ENCODE data around the gene HIGD1C.

Gene HIGD1C

DNA sequence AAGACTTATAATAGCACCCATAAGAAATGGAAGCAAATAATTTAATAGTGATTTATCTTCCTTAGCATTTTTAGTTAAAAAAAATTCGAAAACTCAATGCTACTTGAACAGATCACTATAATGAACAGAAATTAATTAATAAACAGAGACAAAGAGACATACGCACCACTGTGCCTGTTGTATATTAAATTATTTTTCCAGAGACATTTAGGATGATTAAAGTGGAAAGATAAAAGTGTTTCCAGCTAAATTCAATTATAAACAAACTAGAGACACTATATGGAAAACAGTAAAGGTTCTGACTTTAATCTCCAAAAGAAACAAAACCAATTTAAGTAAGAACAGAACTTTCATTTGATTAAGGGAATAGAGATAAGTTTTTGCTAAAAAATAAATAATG lies 3.4 kb downstream of the HIGD1C start:
- ChIA-PET CTCF (no interaction called here), POLR2A (no interaction called here)
- no peak for DNase-seq (ENCODE audit: extremely low spot score)
- TF ChIP-seq, protein P1, sequence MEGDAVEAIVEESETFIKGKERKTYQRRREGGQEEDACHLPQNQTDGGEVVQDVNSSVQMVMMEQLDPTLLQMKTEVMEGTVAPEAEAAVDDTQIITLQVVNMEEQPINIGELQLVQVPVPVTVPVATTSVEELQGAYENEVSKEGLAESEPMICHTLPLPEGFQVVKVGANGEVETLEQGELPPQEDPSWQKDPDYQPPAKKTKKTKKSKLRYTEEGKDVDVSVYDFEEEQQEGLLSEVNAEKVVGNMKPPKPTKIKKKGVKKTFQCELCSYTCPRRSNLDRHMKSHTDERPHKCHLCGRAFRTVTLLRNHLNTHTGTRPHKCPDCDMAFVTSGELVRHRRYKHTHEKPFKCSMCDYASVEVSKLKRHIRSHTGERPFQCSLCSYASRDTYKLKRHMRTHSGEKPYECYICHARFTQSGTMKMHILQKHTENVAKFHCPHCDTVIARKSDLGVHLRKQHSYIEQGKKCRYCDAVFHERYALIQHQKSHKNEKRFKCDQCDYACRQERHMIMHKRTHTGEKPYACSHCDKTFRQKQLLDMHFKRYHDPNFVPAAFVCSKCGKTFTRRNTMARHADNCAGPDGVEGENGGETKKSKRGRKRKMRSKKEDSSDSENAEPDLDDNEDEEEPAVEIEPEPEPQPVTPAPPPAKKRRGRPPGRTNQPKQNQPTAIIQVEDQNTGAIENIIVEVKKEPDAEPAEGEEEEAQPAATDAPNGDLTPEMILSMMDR (IDR thresholded peaks at IDR 0.05; ENCODE audit: control extremely low read depth, extremely low read depth, low read depth, missing control alignments), result no peak

DNA sequence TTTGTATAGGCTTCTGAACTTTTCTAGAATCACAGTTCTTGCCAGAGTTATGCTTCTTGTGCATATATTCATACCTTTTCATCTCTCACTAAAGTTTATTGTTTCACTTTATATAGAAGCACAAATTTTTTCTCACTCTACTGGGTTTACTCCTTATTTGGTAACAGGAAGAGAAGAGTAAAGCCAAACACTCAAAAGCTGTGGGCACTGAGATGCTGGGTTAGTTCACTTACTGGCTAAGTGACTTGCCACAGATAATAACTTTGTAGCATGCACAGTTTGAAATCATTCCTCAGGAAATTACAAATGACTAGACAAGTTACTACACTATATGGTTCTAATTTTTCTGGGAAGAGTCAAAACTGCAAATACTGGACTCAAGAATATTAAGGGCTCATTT lies 7.8 kb downstream of the HIGD1C start:
- no peak for DNase-seq (ENCODE audit: extremely low spot score)
- CTCF ChIA-PET, result no interaction called here

DNA sequence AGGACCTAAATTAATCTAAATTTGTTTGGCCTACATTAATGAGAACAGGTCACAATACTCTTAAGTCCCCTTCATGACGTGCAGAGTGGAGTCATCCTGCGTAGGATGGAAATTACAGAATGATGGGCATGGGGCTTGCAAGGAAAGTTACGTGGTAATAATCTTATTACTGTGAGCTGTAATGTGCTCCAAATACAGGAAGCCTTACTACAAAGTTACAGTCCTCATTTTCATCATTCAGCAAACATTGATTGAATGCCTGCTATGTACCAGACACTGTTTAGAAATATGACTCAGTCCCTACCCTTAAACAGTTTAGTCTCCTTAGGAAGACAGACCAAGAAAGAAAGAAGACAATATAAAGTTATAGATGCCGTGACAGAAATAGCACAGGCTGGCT lies 9.4 kb downstream of the HIGD1C start:
- DNase-seq (ENCODE audit: extremely low spot score), result no peak
- TF ChIP-seq, protein P1 (IDR thresholded peaks at IDR 0.05; ENCODE audit: control extremely low read depth, extremely low read depth, low read depth, missing control alignments), result no peak
- POLR2A ChIA-PET, result no interaction called here
- CTCF ChIA-PET, result interaction anchor here (1.2 to 1.3 kb wide), 2 partner anchors 23 to 38 kb away, joined by 3 read pairs; no protein-coding TSS in a partner anchor

More for the DNA sequence above, 7.8 kb downstream of the HIGD1C start:
- TF ChIP-seq, protein P1 (IDR thresholded peaks at IDR 0.05; ENCODE audit: control extremely low read depth, extremely low read depth, low read depth, missing control alignments), result no peak
- POLR2A ChIA-PET, result no interaction called here

DNA sequence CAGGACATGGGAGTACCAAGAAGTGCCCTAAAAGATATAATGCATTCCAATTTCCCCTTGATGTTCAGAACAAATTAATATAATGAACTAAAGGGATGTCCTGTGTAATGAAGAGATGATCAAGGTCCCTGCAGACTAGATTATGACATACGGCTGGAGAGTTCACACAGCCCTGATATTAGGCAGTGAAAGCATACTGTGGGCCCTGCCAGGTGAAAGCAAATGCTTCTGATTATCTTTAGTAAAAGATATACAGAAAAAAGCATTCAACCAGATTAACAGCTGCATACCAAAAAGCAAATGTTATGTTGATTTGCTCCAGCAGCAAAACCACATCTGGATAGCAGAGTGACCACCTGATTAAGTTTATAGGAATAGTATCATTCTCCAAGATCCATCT lies 12.1 kb downstream of the HIGD1C start:
- ChIA-PET POLR2A (no interaction called here), CTCF (interaction anchor here (1.3 kb wide), 1 partner anchor 36 kb away, joined by 3 read pairs; no protein-coding TSS in a partner anchor)
- no peak for DNase-seq (ENCODE audit: extremely low spot score)
- TF ChIP-seq, protein P1 (IDR thresholded peaks at IDR 0.05; ENCODE audit: control extremely low read depth, extremely low read depth, low read depth, missing control alignments), result no peak

DNA sequence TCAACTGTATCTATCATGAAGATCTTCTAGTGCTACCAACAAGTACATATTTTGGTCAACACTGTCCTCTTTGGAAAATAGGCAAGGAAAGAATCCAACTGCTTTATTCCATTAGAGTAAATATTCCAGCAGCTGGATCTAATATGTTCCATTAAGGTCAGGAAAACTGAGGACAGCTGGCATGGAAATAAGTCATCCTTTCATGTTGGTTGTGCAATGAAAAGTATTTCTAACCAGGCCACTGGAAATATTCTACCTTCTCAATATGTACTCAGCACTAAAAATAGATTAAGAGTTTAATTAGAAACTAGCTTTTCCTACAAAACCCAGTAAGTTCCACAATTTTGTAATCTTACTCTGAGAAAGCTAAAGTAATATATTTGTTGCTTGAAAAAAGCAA lies 19.6 kb downstream of the HIGD1C start:
- CTCF ChIA-PET, result no interaction called here
- POLR2A ChIA-PET, result no interaction called here
- TF ChIP-seq, protein P1 (IDR thresholded peaks at IDR 0.05; ENCODE audit: control extremely low read depth, extremely low read depth, low read depth, missing control alignments), result no peak
- DNase-seq (ENCODE audit: extremely low spot score), result no peak

DNA sequence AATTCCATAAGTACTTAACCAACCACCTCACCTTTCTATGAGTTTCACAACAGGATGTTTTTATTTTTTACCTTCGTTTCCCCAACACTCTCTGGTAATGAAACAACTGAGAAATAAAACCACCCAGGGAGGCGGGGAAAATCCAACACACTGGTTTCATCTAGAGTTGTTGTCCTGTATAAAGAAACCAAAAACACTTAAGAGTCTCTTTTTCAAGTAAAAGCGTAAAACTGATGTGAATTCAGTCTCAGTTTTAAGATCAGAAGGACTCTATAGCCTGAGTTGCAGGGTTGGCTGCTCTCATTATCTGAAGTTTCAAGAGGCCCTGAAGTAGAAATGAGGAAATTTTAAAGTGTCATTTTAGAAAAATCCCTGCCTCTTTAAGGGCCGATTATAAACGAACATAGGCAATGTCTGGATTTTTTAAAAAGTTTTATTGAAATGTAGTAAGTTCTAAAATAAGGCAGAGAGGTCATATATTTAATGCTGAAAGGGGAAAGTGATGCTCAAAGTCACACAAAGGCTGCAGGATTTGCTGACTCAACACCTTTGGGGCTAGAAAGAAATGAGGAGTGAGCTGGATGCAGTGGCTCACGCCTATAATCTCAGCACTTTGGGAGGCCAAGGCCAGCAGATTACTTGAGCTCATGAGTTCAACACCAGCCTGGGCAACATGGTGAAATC lies 27.2 kb downstream of the HIGD1C start:
- CTCF ChIA-PET, result no interaction called here
- peak; percentile 37 for DNase-seq (ENCODE audit: extremely low spot score)
- TF ChIP-seq, protein P1 (IDR thresholded peaks at IDR 0.05; ENCODE audit: control extremely low read depth, extremely low read depth, low read depth, missing control alignments), result no peak
- POLR2A ChIA-PET, result interaction anchor here (0.6 kb wide), 1 partner anchor 291 kb away, joined by 3 read pairs; the partner anchor contains the start of gene SMAGP
